Measurements from ENCODE around the gene SLC4A1AP.

DNA sequence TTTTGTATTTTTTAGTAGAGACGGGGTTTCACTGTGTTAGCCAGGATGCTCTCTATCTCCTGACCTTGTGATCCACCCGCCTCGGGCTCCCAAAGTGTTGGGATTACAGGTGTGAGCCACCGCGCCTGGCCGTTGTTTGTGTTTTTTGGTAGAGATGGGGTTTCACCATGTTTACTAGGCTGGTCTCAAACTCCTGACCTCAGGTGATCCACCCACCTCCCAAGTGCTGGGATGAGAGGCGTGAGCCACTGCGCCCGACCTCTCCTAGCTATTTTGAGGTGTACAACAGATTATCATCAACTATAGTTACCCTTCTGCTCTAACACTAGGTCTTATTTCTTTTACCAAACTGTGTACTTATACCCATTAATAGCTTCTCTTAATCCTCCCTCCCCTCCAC lies 78.9 kb downstream of the SLC4A1AP start:
- TF ChIP-seq, protein P1, sequence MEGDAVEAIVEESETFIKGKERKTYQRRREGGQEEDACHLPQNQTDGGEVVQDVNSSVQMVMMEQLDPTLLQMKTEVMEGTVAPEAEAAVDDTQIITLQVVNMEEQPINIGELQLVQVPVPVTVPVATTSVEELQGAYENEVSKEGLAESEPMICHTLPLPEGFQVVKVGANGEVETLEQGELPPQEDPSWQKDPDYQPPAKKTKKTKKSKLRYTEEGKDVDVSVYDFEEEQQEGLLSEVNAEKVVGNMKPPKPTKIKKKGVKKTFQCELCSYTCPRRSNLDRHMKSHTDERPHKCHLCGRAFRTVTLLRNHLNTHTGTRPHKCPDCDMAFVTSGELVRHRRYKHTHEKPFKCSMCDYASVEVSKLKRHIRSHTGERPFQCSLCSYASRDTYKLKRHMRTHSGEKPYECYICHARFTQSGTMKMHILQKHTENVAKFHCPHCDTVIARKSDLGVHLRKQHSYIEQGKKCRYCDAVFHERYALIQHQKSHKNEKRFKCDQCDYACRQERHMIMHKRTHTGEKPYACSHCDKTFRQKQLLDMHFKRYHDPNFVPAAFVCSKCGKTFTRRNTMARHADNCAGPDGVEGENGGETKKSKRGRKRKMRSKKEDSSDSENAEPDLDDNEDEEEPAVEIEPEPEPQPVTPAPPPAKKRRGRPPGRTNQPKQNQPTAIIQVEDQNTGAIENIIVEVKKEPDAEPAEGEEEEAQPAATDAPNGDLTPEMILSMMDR (IDR thresholded peaks at IDR 0.05; ENCODE audit: low read depth, low read length) = no peak
- no peak for TF ChIP-seq EZH2phosphoT487 (IDR thresholded peaks at IDR 0.05; ENCODE audit: low read depth)
